NCI-H345 (cell line): ENCODE data around the gene CCDC154.
A peak's percentile ranks its signal among the peaks of the same experiment; 100 is the strongest.
"Not testable (repeated sequence)": the region's sequence is repeated elsewhere in the genome, so short reads cannot be mapped to it uniquely, and the experiment has no call there.

Source experiments
- DNase-seq: peaks from one replicate; lab custom pipeline; 2025; lab: John Stamatoyannopoulos, UW

The CCDC154 gene, protein sequence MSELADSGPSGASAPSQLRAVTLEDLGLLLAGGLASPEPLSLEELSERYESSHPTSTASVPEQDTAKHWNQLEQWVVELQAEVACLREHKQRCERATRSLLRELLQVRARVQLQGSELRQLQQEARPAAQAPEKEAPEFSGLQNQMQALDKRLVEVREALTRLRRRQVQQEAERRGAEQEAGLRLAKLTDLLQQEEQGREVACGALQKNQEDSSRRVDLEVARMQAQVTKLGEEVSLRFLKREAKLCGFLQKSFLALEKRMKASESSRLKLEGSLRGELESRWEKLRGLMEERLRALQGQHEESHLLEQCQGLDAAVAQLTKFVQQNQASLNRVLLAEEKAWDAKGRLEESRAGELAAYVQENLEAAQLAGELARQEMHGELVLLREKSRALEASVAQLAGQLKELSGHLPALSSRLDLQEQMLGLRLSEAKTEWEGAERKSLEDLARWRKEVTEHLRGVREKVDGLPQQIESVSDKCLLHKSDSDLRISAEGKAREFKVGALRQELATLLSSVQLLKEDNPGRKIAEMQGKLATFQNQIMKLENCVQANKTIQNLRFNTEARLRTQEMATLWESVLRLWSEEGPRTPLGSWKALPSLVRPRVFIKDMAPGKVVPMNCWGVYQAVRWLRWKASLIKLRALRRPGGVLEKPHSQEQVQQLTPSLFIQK

DNA sequence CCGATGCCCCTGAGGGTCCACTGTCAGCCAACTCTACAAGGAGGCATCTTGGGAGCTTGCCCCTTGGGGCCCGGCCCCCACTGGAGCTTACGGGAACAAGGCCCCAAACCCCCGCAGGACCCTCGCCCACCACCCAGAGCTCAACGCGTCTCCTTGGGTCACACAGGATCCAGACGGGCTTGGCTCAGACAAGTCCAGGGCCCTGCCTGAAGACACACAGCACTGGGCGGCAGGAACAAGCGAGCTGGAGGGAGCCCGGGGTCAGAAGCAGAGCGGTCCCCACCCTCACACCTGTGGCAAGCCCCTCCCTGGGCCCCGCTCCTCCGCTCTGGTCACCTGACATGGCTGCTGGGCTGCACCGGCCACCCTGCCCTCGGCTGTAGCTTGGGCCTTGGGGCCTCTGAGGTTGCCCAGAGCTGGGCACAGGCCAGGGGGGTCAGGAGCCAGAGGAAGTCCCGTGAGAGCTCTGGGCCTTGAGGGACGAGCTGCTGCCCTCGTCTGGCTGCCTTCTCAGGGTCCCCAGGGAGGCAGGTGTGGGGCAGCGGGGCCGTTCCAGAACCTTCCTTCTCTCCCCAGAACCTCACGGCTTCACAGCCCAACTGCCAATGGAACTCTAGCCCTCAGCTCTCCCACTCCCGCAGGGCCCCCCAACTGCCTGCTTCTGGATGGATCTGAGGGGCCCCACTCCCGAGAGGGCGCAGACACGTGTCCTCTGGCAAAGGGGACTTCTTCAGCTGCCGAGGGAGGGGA lies at the start of gene CCDC154:
Gene CCDC154, minus strand, starts transcription at position 577 of the 750 bp plus-strand sequence. Its CDS starts 234 bp downstream, at position 343.
- DNase-seq = no peak

DNA sequence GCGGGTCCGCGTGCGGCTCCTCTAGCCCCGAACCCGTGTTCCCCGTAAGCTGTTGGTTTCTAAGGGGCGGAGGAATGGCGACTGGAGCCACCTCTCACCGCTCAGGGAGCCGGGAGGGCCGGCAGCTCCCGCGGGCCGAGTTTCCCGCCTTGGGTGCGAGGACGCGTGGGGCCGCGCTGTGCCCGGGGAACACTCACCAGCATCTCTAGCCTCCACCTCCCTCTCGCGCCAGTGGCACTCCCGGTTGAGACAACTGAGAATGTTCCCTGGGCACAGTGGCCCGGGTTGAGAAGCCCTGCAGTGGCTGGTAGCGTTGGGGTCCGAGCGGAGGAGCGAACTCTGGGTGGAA lies 49.4 kb upstream of the CCDC154 start:
- DNase-seq = no peak

DNA sequence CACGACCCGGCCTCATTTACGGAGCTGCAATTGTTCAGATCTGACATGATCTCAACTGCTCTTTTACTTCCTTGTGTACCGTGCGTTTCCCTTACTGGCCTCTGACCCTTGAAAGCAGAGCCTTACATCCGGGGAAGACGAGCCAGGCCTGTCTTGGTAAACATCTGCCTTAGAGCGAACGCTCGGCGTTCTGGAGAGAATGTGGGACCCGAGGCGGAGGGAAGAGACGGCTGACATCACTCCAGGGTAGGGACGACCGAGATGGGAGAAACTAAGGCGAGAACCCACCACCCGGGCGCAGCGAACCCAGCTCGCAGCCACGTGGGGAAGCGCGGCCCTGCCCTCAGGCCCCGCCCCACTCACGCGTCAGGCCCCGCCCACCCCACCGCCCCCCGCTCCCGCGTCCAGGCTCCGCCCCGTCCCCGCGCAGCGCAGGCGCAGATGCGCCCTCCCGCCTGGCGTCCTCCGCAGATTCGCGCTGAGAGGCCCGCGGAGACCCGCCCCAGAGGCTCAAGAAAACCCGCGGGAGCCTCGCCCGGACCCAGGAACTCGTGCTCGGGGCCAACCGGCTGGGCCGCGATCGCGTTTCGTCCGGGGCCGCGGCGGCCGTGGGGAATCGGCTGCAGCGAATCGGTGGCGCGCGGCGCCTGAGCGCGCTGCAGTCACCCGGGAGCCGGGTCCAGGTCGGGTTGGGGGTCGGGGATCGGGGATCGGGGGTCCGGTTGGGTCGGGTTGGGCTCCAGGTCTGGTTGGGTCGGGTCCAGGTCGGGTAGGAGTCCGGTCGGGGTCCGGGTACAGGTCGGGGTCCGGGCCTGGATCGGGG lies 48.8 kb upstream of the CCDC154 start, which contains the start of gene TELO2:
Gene TELO2, plus strand, starts transcription at position 438 of the 823 bp plus-strand sequence. CDS start 922 bp downstream, outside the sequence.
- DNase-seq = peak; percentile 82

DNA sequence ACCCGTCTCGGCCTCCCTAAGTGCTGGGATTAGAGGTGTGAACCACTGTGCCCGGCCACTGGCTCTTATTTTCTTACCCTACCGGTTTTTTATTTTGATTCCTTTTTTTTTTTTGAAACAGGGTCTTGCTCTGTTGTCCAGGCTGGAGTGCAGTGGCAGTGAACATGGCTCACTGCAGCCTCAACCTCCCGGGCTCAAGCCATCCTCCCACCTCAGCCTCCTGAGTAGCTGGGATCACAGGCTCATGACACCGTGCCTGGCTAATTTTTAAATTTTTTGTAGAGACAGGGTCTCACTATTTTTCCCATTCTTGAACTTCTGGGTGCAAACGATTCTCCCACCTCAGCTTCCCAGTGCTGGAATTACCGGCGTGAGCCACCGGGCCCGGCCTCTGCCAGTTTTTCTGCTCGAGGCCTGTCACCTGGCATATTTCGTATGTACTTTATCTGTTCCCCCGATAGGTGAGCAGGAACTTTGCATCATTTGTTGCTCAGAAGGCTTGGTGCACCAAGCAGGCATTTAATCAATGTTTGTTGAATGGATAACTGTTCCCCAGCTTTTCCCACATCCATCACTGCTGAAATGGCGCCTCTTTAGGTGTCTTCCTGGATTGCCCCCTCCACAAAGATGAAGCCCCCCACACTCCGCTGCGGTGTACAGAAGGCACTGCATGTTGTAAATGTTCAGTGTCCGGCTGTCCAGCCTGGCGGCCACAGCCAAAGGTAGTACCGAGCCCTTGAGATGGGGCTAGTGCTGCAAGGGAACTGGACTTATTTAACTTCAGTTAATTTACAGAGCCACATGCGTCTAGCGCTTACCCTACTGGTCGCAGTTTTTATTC lies 47.9 kb upstream of the CCDC154 start:
- no peak for DNase-seq

DNA sequence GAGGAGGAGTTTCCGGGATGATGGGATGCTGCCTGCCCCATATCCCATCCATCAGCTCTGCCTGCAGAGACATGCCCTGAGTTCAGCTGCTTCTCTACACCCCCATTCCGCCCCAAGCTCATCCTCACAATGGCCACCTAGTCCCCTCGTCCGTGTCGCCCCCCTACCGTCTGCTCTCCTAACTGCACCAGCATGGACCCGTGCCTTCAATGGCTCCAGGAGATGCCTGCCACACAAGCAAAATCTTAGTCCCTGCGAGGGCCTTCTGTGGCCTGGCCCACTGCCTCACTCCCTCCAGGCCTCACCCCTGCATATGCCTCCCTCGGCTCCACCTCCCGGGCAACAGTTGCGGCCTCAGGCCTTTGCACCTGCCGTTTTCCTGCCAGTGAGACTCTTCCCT lies 47.0 kb upstream of the CCDC154 start:
- no peak for DNase-seq

DNA sequence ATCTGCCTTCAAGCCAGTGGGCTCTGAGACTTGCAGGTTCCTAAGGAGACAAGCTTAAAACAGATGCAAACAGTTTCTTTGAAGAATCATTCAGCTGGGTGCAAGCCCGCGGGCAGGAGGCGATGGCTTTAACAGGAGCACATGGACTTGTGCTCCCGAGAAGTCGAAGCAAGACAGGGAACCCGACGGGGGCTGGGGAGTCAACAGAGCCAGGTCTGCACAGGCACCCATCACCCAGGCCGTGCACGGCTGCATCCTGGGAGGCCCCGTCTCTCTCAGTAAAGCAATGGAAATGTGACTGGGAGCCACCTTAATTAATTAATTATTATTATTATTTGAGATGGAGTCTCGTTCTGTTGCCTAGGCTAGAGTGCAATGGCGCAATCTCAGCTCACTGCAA lies 44.7 kb upstream of the CCDC154 start:
- DNase-seq = no peak

DNA sequence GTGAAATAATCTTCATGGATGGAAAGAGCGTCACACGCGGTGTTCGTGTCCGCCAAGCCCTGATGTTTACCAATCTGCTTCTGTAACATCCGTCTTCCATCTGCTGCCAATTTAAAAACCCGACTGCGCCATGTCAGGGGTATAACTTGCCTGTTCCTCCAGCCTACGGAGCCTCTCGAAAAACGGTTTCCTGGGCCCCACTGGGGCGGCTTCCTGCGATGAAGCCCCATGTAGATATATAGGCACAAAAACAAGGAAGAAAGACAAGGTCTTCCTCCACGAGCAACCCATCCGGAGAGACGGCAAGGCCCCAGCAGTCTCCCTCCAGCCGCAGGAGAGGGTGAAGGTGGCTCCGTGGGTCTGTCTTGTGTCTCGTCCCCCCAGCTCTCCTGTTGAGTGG lies 44.3 kb upstream of the CCDC154 start, which contains the start of gene PTX4:
Gene PTX4, minus strand, starts transcription at position 326 of the 400 bp plus-strand sequence. Its CDS starts 35 bp downstream, at position 291.
- no peak for DNase-seq

DNA sequence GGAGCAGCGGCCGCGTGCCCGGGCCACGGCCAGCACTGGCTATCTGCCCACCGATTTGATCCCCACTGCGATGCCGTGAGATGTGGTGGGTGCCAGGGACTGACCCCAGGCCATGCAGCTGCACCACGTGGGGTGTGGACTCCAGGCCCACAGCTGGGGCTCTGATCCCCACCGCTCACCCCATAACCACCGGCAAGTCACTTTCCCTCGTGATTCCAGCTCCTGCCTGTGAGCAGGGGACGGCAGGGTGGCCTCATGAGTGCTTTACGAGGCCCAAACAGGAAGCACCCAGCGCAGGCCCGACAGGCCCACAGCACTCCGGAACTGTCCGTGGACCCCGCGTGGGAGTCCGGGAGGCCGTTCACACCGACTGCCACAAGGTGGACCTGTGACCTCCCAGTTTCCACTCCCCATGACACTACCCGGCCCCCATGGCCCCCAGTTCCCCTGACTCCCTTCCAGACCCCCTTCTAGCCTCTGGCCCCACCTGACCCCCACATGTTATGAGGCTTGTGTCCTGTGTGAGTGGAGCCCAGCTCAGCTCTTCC lies 43.8 kb upstream of the CCDC154 start:
- DNase-seq = no peak

DNA sequence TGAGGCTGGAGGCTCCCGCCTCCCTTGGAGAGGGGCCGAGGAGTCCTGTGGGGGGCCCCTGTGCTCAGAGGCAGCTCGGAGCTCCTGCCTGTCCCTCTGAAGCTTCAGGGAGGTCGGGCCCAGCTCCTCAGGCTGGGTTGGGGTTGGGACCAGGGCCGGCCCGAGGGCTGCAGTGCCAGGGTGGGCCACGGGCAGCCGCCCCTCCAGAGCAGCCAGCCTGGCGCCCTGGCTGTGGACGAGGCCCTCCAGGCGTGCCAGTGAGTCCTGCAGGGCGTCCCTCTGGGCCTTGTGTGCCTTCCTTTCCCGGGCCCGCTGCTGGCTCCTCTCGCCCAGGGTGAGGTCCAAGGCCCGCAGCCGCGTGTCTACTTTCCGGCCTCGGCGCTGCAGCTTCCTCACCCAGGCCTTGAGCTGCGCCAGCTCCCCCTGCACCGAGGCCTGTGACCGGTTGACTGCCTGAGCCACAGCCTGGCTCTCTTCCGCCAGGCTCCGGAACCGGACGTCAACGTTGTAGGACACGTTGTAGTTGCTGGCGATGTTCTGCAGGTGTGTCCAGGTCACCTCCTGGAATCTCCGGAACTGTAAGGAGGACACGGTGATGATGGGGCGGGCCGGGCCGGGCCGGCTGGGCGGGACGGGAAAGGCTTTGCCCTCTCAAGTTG lies 43.2 kb upstream of the CCDC154 start:
- no peak for DNase-seq

DNA sequence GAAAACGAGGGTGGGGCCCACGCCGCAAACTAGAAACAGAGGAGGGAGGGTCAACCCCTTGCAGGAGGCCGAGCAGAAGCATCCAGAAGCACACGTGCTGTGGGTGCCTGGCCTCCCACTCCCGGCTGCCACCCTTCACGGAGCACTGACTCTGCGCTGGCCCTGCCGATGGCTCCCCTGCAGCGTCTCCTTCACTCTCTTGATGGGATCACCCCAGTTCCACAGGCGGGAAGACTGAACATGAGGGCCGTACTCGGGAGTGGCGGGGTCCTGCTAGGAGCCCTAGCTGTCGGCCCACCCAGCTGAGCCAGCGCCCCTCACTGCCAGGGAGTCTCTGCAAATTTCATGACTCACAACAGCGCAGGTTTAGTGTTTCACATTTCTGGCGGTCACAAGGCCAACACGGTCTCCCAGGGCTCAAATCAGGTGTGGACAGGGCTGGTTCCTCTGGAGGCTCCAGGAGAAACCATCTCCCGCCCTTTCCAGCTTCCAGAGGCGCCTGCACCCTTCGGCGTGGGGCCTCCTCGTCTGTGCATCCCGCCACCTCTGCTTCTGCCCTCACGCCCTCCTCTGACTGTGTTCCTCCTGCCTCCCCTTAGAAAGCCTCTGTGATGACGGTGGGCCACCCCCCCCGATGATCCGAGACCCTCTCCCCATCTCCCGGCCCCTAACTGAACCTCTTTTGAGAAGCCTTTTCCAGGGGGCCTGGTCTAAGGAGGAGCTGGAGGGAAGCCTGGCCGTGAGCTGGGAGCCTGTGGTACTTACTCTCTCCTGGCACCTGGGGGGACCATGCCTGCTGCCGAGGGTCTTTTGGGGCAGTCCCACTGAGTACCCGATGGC lies 42.4 kb upstream of the CCDC154 start:
- no peak for DNase-seq

DNA sequence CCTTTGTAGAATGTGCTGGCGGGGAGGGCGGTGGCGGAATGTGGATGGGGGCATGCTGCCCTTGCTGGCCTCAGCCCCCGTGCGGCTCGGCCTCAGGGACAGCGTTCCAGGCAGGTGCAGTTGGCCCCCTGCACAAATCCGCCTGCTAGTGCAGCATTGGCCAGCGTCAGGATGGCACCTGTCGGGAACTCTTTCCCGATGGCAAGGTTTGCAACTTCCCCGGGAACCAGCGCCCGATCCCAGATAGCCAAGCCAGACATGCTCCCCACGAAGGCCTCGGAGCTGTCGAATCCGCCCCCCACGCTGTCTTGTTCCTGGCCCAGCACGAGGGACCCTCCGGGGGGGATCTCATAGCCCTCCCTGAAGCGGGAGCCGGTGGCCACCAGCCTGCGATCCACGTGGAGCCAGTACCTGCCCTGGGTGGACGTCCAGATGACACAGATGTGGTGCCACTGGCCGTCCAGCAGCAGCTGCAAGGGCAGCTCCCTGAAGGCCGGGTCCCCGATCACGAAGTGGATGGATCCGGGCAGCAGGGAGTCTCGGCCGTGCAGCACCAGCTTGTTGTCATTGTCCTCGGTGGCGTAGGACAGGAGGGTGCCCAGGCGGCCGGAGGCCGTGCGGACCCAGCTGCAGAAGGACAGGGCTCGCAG lies 41.6 kb upstream of the CCDC154 start:
- no peak for DNase-seq

DNA sequence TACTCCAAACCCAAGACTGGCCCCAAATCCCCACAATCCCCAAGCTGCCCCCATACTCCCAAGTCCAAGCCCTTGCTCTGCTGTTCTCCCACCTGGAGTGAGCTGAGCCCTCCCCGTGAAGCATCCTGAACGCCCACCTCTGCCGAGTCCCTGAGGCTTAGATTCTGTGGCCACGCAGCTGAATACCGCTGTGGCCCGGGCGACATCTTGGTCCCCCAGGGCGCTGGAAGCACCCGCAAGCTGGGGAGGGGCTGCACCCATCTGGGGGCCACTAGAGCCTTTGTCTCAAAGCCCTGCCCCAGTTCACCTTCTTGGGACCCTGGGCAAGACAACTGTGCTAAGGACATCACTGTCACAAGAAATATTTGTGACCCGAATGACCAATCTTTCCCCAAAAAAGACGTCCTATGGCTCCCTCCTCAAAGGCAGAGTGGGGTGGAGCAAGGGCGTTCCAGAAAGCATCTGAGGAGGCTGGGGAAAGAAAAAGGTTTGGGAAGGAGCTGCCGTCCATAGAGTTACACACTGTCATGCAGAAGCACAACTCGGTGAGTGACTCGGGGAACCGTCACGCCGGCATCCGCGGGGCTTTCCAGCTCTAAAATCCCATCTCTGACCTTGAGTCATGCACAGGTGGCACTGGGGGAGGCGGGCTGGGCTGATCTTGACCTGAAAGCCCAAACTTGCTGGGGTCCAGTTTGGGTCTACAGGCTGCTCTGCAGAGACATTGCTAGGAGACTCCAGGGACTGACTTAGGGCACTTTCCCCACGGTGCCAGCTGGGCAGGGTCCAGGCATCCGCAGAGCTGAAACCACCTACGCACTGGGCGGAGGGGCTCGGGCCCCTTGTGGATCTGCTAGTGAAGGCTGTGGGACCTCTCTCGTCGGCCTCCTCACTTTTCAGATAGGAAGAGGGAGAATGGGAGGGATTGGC lies 37.8 kb upstream of the CCDC154 start:
- DNase-seq = no peak

DNA sequence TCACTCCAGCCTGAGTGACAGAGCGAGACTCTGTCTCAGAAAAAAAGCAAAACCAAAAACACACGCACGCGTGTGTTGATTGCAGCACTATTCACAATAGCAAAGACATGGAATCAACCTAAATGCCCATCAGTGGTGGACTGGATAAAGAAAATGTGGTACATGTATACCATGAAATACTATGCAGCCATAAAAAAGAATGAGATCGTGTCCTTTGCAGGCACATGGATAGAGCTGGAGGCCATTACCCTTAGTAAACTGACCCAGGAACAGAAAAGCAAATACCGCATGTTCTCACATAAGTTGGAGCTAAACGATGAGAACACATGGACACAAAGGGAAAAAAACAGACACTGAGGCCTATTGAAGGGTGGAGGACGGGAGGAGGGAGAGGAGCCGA lies 34.6 kb upstream of the CCDC154 start:
- DNase-seq = not testable (repeated sequence)

DNA sequence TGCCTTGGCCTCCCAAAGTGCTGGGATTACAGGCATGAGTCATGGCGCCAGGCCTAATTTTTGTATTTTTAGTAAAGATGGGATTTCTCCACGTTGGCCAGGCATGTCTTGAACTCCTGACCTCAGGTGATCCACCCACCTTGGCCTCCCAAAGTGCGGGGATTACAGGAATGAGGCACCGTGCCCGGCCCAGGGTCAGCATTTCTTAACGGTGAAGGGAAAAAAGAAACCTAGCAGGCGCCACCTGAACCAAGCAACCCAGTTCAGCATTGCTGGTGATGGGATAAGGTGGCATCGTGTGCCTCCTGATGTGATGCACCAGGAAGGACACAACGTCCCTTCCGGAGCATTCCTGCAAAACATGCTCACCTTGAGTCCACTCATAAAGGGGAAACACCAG lies 32.7 kb upstream of the CCDC154 start:
- no peak for DNase-seq

DNA sequence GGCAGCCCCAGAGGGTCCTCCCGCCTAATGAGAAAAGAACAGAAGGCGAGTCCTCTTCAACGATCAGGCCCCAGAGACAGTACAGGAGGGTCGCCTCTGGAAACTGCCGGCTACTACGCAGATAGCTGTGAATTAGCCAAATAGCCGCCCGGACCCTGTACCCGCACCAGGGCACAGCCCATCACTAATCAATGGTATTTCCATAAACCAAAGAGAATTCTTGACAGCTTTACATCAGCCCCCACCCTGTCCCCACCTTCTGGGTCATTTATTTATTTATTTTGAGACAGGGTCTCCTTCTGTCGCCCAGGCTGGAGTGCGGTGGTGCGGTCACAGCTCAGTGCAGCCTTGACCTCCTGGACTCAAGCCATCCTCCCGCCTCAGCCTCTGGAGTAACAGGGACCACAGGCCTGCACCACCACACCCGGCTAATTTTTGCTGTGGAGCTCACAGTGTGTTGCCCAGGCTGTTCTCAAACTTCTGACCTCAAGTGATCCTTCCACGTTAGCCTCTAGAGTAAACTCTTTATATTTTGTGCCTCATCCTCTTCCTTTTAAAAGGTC lies 31.3 kb upstream of the CCDC154 start:
- DNase-seq = no peak

DNA sequence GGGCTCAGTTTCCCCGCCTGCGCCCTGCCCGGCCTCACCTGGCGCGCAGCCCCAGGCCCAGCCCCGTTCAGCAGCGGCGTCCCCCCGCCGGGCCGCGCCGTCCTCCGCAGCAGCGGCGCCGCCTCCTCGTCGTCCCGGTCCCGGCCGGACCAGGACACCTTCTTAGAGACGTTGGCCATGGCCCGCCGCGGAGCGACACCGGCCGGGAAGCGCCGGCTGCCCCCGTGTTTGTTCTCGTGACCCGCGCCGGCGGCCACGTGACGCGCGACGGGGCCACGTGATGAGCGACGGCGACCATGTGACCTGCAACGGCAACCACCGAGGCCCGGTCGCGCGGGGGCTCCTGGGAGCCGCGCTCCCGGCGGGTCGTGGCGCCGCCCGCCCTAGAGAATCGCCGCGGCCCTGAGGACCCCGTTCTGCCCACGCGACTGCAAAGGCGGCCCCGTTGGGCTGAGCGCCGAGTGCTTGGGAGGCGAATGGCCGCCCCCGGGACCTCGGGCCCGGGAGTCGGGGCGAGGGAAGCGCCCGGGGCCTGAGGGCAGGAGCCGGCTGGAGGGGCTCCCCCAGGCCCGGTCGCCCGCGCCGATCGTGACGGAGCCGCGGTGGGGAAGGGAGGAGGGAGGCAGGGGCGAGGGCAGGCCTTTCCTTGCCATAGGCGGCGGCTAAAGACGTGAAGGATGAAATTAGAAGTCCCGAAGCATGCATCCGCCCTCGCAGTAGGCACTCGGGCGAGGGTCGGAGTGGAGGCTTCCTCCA lies 30.6 kb upstream of the CCDC154 start, which contains the start of gene CLCN7:
Gene CLCN7, minus strand, starts transcription at position 233 of the 756 bp plus-strand sequence. Its CDS starts 54 bp downstream, at position 179.
- DNase-seq = peak; percentile 83
